Spleen (tissue), 7 donors: Measurements from ENCODE around the gene KIF2B.

Experiments
- POLR2A ChIP-seq, 3 donors: fragments of 450-650 bp; IDR thresholded peaks; one replicate each; pipeline ENCODE4 v1.5.1; 2017; ENCODE audit warnings: antibody characterized with exemption in 3 of 3, mild to moderate bottlenecking in 1 of 3
- TF ChIP-seq, protein P1 (sequence below), 11 experiments: fragments of 200-600 bp in 7 of 11; fragments of 450-650 bp in 4 of 11; sonication (generic) in 4 of 11; IDR thresholded peaks in 8 of 11; conservative IDR thresholded peaks in 3 of 11; 1 replicate in 7 of 11; 2 replicates in 4 of 11; pipeline versions ENCODE4 v1.4.0 to v1.8.0; 2016 to 2021; ENCODE audit warnings: antibody characterized with exemption in 11 of 11, inconsistent platforms in 4 of 11, mild to moderate bottlenecking in 1 of 11
- donor health status: DM: no; HTN: no; CAD: no; lungs with moderate emphysema.
- donor health status: DM: no; HTN: no; CAD: no.
- donor health status: DM: no; HTN: no; CAD: no.

DNA sequence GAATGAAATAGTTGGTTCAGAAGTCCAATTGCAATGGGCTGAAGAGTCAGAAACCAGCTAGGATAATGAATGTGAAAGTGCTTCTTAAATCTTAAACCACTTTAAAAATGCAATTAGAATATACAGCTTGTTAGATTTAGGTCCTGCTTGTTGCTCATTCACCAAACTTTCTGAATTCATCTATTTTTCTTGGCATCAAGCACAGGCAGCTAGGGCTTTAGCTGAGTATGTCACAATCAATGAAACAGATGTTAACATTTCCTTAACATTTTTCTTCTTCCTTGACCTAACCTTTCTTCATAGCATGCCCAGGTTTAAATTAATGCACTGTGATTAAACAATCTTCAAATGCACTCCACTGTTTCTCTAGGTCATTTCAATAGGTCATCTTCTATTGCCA, 14.4 kb downstream of the KIF2B start:
- TF ChIP-seq, protein P1, sequence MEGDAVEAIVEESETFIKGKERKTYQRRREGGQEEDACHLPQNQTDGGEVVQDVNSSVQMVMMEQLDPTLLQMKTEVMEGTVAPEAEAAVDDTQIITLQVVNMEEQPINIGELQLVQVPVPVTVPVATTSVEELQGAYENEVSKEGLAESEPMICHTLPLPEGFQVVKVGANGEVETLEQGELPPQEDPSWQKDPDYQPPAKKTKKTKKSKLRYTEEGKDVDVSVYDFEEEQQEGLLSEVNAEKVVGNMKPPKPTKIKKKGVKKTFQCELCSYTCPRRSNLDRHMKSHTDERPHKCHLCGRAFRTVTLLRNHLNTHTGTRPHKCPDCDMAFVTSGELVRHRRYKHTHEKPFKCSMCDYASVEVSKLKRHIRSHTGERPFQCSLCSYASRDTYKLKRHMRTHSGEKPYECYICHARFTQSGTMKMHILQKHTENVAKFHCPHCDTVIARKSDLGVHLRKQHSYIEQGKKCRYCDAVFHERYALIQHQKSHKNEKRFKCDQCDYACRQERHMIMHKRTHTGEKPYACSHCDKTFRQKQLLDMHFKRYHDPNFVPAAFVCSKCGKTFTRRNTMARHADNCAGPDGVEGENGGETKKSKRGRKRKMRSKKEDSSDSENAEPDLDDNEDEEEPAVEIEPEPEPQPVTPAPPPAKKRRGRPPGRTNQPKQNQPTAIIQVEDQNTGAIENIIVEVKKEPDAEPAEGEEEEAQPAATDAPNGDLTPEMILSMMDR (IDR thresholded peaks at IDR 0.05 in 8 of 11, conservative IDR thresholded peaks at IDR 0.05 in 3 of 11): no peak
- TF ChIP-seq POLR2A (IDR thresholded peaks at IDR 0.05): no peak
